ENCODE data around the gene SLC25A5. TPM values are rescaled to one million over a fixed set of nuclear protein-coding genes. Genes with fewer than 3 reads are reported as not detected.
A peak's percentile ranks its signal among the peaks of the same experiment; 100 is the strongest.

SLC25A5 gene
- total RNA-seq, 2 donors from 2014 or later: 92.9 to 235 TPM

DNA sequence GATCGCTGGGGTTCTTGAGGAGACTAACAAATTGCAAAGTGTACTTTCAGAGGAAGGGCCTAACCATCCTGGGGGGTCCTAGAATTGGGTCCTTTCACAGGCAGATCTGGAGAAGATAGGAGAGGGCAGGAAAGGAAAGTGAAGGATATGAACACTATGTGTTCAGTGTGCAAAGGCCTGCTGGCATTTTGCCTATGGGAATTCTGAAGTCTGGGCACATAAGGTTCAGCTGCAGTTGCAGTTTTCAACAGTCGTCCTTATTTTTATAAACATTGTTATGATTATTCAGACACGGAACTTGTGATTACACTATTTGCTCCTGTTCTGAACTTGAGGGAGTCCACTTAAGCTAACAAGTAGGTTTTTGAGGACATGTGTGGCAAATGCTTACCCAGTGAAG is 1.3 kb upstream of the SLC25A5 start:
- peak; percentile 68 to 83 (median 80) for DNase-seq
- TF ChIP-seq POLR2A (IDR thresholded peaks at IDR 0.05): no peak
- TF ChIP-seq, protein P1, sequence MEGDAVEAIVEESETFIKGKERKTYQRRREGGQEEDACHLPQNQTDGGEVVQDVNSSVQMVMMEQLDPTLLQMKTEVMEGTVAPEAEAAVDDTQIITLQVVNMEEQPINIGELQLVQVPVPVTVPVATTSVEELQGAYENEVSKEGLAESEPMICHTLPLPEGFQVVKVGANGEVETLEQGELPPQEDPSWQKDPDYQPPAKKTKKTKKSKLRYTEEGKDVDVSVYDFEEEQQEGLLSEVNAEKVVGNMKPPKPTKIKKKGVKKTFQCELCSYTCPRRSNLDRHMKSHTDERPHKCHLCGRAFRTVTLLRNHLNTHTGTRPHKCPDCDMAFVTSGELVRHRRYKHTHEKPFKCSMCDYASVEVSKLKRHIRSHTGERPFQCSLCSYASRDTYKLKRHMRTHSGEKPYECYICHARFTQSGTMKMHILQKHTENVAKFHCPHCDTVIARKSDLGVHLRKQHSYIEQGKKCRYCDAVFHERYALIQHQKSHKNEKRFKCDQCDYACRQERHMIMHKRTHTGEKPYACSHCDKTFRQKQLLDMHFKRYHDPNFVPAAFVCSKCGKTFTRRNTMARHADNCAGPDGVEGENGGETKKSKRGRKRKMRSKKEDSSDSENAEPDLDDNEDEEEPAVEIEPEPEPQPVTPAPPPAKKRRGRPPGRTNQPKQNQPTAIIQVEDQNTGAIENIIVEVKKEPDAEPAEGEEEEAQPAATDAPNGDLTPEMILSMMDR (IDR thresholded peaks at IDR 0.05): no peak
- peak; percentile 47 for ATAC-seq
- Histone ChIP-seq H3K4me1 (peaks cover 8% of the 10 kb centered on the region), H3K27ac (peak overlapping the region; percentile 87 to 98 (median 96)), H3K9me3 (no peaks in the 10 kb centered on the region), H3K4me3 (no peak overlapping the region), H3K27me3 (no peaks in the 10 kb centered on the region), H3K36me3 (replicated peaks in 1 of 2; ENCODE audit: insufficient read depth in 1 of 2, low read depth in 2 of 2) (peaks cover 0 to 2% of the 10 kb centered on the region in 2 donors)
- 24 to 33% methylated on average over 3 of the region's 3 CpGs for WGBS, 2 donors
- intact Hi-C loops (cut with DNase I): no loop called here

DNA sequence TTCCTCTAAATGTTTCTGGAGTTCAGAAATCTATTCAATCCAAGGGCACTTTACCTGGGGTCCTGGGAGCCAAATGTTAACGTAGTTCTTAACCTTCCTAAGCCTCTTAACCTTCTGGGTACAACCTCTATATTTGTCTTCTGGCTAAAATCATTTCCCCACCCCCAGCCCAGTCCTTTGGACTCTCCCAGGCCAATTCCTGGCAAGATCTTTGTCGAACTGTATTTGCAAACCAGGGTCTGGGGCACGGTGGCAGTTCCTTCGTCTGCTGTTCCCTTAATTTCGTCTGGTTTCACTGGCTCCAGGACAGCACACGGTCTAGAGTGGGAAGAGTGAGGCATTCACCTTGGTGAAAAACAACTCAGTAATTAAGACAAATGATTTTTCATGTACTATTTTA is 811 bp upstream of the SLC25A5 start:
- Histone ChIP-seq H3K4me3 (no peak overlapping the region), H3K27ac (peak overlapping the region; percentile 87 to 98 (median 96)), H3K9me3 (no peaks in the 10 kb centered on the region), H3K4me1 (peaks cover 8% of the 10 kb centered on the region), H3K27me3 (no peaks in the 10 kb centered on the region), H3K36me3 (replicated peaks in 1 of 2; ENCODE audit: insufficient read depth in 1 of 2, low read depth in 2 of 2) (peaks cover 0 to 2% of the 10 kb centered on the region in 2 donors)
- WGBS, 2 donors: 28 to 56% methylated on average over 6 of the region's 6 CpGs
- DNase-seq: peak; percentile 32 to 40 (median 35)
- no peak for TF ChIP-seq POLR2A (IDR thresholded peaks at IDR 0.05)
- TF ChIP-seq, protein P1 (IDR thresholded peaks at IDR 0.05): no peak
- intact Hi-C loops (cut with DNase I): no loop called here
- no peak for ATAC-seq

DNA sequence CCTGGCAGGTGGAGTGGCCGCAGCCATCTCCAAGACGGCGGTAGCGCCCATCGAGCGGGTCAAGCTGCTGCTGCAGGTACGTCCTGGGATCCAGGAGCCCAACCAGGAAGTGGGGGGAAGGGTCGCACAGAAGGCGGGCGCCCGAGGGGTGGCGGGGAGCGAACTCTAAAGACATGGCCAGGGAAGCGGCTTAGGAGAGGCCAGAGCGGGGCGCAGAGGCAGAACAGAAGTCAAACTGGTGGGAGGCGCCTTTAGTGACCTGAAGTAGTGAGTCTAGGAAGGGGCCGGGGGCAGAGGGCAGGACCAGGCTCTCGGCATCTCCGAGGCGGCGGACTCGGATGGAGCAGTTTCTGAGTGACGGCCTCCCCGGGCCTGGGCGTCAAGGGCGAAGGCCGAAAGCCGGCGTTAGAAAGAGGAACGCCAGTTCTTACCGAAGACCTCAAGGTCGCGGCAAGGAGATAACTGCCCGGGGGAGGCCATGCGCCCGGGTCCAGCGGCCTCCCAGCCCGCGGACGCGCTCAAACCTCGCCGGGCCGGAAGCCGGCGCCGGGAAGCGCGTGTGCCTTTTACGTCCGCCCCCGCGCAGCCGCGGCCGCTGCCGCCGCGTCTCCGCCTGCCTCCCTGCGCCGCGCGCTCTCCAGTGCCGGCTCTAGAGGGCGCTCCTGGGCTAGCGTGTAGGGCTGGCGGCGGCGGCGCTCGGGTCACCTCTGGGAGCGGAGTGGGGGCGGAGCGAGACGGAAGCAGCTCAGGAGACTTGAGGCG is 488 bp downstream of the SLC25A5 start:
- DNase-seq (peak; percentile 88 to 91 (median 88)), ATAC-seq (peak; percentile 80)
- Histone ChIP-seq H3K4me3 (peak overlapping the region; percentile 51 to 76), H3K36me3 (replicated peaks in 1 of 2; ENCODE audit: insufficient read depth in 1 of 2, low read depth in 2 of 2) (peaks cover 0 to 2% of the 10 kb centered on the region in 2 donors), H3K27me3 (no peaks in the 10 kb centered on the region), H3K9me3 (no peaks in the 10 kb centered on the region), H3K27ac (peak overlapping the region; percentile 87 to 98 (median 96)), H3K4me1 (peaks cover 8% of the 10 kb centered on the region)
- WGBS, 2 donors: 0% methylated on average over 1 to 43 of the region's 78 CpGs
- TF ChIP-seq, protein P1 (IDR thresholded peaks at IDR 0.05): peak; percentile 53 to 93 (median 66)
- no peak for TF ChIP-seq POLR2A (IDR thresholded peaks at IDR 0.05)
- intact Hi-C loops (cut with DNase I): no loop called here

DNA sequence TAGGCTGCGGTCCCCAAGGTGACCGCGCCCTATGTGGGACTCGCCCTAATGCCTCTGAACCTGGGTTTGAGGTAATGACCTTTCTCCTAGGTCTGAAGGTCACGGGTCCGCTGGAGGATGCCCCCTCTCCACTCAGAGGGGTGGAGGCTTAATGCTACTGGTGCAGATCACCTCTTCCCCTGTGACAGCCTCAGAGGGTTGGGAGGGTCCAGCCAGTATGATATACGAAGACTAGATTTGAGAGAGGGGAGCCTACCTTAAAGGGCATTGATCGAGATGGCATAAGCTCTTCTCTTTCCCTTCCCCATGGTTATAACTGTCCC is 1.0 kb downstream of the SLC25A5 start:
- TF ChIP-seq, protein P1 (IDR thresholded peaks at IDR 0.05): no peak
- no peak for TF ChIP-seq POLR2A (IDR thresholded peaks at IDR 0.05)
- WGBS, 2 donors: 0% methylated on average over 1 of the region's 8 CpGs; no CpG with 5 or more reads in 1 of the 2 donors
- no peaks in the 10 kb centered on the region for H3K9me3 ChIP-seq
- peaks cover 0 to 2% of the 10 kb centered on the region in 2 donors for H3K36me3 ChIP-seq (replicated peaks in 1 of 2; ENCODE audit: insufficient read depth in 1 of 2, low read depth in 2 of 2)
- H3K27ac ChIP-seq: peak overlapping the region in 3 of 4 donors; percentile 95 to 98 (median 96)
- intact Hi-C loops (cut with DNase I): no loop called here
- ATAC-seq (no peak), DNase-seq (no peak)
- peak overlapping the region; percentile 20 to 51 for H3K4me3 ChIP-seq
- H3K27me3 ChIP-seq: no peaks in the 10 kb centered on the region
- H3K4me1 ChIP-seq: peaks cover 8% of the 10 kb centered on the region

All from body of pancreas (tissue), 4 donors.